B cell (primary cell): ENCODE measurements around the gene SYNGR3.

Source experiments
- CTCF ChIP-seq: fragments of 200-600 bp; IDR thresholded peaks from one replicate; pipeline ENCODE4 v1.8.0; 2022; ENCODE audit warnings: antibody characterized with exemption, mild to moderate bottlenecking
- EZH2 ChIP-seq: IDR thresholded peaks from 2 replicates; pipeline ENCODE4 v1.6.1; 2012; ENCODE audit warnings: borderline replicate concordance, low read depth, mild to moderate bottlenecking, moderate library complexity, low read length; ENCODE audit not compliant: insufficient read depth, poor library complexity, severe bottlenecking

- TF ChIP-seq CTCF (no peak), EZH2 (no peak)
Observed at GRCh38 chr16:1991588-1991947, 1.8 kb downstream of the SYNGR3 start.
